T-helper 2 cell treated with Interferon-gamma antibody and Interleukin-4, amounts not matched to agents 5 μg/mL and 100 μg/mL, for 36 hours (primary cell): ENCODE data around the gene SPOCK2.

Source experiments
- DNase-seq: peaks from one replicate; pipeline ENCODE4 v3.0.0; 2021; ENCODE audit warnings: low spot score
- H3K27ac Mint-ChIP-seq: one replicate; pipeline ENCODE4 v1.8.0; 2021; ENCODE audit warnings: mild to moderate bottlenecking, mixed read lengths
- H3K27me3 Mint-ChIP-seq: one replicate; pipeline ENCODE4 v1.8.0; 2021; ENCODE audit warnings: low read depth, mixed read lengths
- H3K36me3 Mint-ChIP-seq: one replicate; pipeline ENCODE4 v1.8.0; 2021; ENCODE audit warnings: low read depth, mixed read lengths
- H3K4me1 Mint-ChIP-seq: one replicate; pipeline ENCODE4 v1.8.0; 2021; ENCODE audit warnings: low read depth, mixed read lengths
- H3K4me3 Mint-ChIP-seq: one replicate; pipeline ENCODE4 v1.8.0; 2022; ENCODE audit warnings: mild to moderate bottlenecking, moderate library complexity, mixed read lengths
- H3K9me3 Mint-ChIP-seq: one replicate; pipeline ENCODE4 v1.8.0; 2021; ENCODE audit warnings: mixed read lengths

SPOCK2 gene

DNA sequence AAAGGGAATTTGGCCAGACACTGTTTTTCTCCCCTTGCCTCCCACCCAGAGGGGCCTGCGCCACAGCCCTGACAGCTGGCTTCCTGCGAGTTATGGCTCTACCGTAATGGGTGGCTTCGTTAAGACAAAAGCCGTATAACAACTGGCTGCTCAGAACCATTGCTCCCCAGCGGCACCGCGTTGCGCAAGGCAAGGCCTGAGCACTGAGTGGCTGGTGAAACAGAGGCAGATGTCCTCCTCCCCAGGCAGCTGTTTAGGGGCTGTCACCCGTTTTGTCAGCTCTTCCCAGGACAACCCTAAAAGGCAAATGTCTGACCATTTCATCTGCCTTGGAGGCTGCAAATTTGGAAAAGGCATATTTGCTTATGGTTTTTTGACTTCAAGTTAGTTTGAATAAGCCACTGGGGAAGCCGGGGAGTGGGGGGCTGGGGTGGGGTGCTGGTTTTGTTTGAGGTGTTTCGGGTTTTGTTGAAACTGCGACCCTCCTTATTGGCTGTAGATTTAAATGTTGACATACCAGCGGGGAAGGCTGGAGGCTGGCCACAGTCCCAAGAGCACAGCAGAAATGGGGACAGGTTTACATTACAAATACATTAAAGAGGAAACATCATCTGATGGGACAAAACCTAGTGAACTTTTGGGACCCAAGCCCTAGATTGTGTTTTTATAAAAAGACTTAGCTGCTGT is 681 bp upstream of the SPOCK2 start:
- peaks cover 45% of the 10 kb centered on the region for H3K4me1 Mint-ChIP-seq
- H3K27ac Mint-ChIP-seq = peak overlapping the region; percentile 100
- H3K4me3 Mint-ChIP-seq = peak overlapping the region; percentile 100
- peaks cover 35% of the 10 kb centered on the region for H3K36me3 Mint-ChIP-seq
- H3K9me3 Mint-ChIP-seq = no peaks in the 10 kb centered on the region
- DNase-seq = peak; percentile 42
- no peaks in the 10 kb centered on the region for H3K27me3 Mint-ChIP-seq

DNA sequence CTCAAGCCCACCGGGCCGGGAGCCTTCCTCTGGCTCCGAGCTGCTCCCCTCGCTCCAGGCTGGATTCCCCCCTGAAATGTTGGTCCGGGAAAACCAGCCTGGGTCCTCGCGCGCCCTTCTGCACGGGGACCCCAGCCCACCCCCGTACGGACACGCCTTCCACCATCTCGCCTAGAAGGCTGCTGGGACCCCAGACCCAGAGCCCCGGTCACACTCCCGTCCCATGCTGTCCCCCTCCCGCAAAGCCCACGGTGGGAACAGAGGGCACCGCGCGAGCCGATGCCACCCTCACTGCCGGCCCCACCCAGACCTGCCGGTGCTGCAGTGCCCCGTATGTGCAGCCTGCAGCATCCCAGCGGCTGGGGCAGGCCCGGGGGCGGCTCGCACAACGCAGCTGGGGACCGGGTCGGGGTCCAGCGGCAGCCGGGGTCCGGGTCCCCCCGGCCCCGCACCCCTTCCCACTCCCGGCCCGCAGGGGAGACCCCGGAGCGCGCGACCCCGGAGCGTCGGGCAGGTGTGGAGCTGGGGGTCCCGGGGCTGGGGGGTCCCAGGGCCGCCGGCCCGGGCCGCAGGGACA is 871 bp downstream of the SPOCK2 start:
- H3K36me3 Mint-ChIP-seq = peaks cover 40% of the 10 kb centered on the region
- no peaks in the 10 kb centered on the region for H3K27me3 Mint-ChIP-seq
- DNase-seq = no peak
- H3K27ac Mint-ChIP-seq = peak overlapping the region; percentile 85
- H3K9me3 Mint-ChIP-seq = no peaks in the 10 kb centered on the region
- peaks cover 50% of the 10 kb centered on the region for H3K4me1 Mint-ChIP-seq
- peak overlapping the region; percentile 84 for H3K4me3 Mint-ChIP-seq

DNA sequence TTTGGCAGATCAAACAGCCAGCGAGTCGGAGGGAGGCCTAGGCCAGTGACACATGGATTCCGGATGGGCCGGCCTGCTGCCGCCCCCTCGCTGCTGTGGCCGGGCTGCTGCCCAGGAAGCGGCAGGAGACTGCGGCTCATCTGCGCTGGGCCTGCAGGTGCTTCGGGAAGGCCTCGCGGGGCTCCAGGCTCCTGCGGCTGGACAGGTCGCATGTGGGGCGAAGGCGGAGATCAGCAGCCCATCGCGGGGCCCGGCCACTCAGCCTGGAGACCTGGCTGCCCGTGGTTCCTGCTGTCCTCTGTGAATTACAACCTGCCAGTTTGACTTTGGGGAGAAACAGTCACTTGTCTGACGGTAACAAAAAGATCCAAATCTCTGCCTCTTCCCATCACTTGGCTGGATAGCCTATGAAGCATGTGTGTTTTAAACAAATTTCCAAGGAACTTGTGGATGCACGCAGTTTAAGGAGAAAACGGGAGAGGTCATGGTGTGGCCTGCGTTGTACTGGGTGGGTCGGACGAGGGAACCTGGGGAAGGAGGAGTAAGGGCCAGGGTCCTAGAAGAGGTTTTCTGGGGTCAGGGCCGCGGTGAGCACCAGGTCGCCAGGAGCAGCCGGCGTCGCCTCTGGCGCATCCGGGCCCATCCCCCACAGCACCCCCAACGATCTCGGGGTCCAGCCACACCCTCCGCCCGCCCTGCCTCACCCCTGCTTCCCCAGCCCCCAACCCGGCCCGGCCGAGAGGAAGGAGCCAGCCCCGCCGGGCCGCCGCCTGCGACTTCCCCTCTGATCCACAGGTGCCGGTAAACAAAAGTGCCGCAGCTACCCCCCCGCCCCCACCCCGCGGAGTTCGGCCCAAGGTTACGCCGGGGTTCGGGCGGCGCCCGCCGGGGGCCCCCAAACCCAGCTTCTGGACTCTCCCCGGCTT is 1.6 kb downstream of the SPOCK2 start:
- Mint-ChIP-seq H3K4me3 (peak overlapping the region; percentile 84), H3K36me3 (peaks cover 36% of the 10 kb centered on the region), H3K27me3 (no peaks in the 10 kb centered on the region), H3K9me3 (no peaks in the 10 kb centered on the region), H3K27ac (peak overlapping the region; percentile 85), H3K4me1 (peaks cover 53% of the 10 kb centered on the region)
- peak; percentile 32 for DNase-seq

DNA sequence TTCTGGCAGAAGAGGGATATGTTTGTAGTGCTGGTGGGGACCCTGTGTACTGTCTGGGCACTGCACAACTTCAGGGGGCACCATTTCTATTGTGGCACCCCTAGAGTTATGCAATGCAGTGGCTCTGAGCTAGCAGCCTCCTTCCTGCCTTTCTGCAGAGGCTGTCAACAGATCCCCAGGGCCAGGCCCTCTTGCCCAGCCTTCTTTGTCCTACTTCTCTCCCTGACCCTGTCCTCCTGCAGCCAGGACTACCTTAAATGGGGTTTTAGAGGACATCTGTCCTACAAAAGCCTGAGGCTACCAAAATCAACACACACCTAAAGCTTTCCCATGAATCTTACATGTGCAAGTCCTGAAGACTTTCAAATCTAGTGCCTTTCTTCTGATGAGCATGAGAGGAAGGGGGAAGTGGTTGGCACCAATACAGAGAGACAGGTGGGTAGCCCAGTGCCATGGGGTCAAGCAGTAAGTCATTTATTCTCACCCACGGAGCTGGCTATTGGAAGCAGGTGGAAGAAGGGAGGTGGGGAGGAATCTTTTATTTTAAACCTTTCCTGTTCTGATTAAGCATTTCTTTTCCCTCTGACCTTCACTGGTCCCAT is 2.4 kb downstream of the SPOCK2 start:
- Mint-ChIP-seq H3K27me3 (no peaks in the 10 kb centered on the region), H3K4me1 (peaks cover 59% of the 10 kb centered on the region), H3K9me3 (no peaks in the 10 kb centered on the region), H3K36me3 (peaks cover 42% of the 10 kb centered on the region), H3K27ac (peak overlapping the region; percentile 85), H3K4me3 (peak overlapping the region; percentile 84)
- no peak for DNase-seq

DNA sequence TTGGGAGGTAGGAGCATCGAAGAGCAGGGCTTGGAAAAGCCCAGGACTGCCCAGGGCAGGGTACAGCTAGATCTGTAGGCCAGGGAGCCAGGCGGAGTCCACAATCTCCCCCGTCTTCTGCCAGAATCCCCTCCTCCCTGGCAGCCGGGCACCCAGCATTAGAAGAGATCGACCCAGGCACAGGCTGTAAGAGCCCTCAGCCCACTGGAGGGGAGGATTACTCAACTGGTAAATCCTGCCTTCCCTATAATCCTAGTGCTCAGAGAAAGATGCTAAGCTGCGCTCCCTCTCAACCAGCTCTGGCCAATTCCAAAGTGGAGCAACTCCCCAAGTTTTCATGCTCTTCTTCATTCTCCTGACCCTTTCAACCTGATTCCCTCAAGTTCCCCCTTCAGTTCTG is 3.2 kb downstream of the SPOCK2 start:
- H3K4me1 Mint-ChIP-seq = peaks cover 59% of the 10 kb centered on the region
- no peak for DNase-seq
- H3K27ac Mint-ChIP-seq = peak overlapping the region; percentile 42
- H3K27me3 Mint-ChIP-seq = no peaks in the 10 kb centered on the region
- H3K4me3 Mint-ChIP-seq = peak overlapping the region; percentile 84
- peaks cover 42% of the 10 kb centered on the region for H3K36me3 Mint-ChIP-seq
- H3K9me3 Mint-ChIP-seq = no peaks in the 10 kb centered on the region

DNA sequence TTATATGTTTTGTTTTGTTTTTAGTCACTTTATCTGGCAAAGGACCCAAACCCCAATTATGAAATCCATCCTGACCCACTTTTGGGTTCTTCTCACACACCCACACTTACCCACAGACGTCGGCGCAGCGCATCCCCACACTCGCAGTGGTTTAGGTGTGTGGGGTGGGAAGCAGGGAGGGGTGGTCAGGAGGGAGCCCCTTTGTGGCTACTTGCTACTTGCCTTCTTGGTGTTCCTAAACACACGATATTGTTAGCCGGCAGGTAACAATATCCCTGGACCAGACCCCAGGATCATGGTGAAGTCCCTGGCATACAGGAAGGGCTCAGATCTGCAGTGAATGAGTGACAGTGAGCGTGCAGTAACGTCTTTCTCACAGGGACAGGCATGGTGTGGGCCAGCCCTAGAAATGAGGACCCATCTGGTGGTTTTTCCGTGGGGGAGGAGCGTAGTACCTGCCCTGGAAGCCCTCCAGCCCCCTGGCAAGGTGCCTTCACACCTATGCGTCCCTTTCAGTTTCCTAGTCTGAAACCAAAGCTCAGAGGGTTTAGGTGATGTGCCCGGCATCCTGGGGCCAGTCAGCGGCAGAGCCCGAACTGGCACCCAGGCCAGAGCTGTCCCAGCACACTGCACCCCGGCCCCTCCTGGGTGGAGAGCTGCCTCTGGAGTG is 4.4 kb downstream of the SPOCK2 start:
- peak overlapping the region; percentile 68 for H3K27ac Mint-ChIP-seq
- H3K36me3 Mint-ChIP-seq = peaks cover 43% of the 10 kb centered on the region
- H3K9me3 Mint-ChIP-seq = no peaks in the 10 kb centered on the region
- no peaks in the 10 kb centered on the region for H3K27me3 Mint-ChIP-seq
- peak overlapping the region; percentile 84 for H3K4me3 Mint-ChIP-seq
- peak; percentile 45 for DNase-seq
- peaks cover 57% of the 10 kb centered on the region for H3K4me1 Mint-ChIP-seq

DNA sequence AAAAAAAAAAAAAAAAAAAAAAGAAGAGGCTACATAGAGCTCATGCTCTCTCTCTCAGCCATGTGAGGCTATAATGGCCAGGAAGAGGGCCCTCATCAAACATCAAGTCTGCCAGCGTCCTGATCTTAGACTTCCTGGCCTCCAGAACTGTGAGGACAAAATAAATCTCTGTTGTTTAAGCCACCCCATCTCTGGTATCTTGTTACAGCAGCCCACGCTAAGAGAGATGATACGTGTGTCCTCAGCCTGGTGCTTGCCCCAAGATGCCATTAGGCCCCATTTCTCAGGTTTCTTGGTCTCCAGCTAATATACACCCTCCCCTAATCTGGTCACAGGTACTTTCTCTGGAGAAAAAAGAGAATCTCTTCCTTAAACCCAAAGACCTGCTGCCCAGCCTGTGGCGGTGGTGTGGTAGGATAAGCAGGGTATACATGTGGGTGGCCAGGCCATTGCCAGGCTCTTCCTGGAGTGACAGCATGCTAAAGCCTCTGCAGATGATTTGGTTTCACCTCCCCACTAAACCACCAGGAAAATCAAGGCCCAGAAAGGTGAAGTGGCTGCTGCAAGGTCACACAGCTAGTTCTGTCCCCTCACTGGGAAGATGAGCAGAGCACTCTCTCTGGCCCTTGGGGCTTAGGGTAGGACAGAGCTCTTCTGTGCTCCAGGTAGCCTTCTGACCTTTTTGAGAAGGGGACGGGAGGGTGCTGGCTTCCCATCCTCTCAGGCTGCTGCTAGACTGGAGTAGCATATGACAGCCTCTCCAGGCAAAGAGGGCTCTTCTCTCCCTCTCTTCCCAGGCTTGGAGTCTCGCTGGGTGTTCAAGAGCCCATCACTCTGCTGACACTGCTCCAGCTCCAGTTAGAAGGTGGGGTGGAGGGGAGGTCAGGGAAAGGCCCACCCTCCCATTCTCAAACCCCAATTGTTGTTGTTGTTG is 5.2 kb downstream of the SPOCK2 start:
- Mint-ChIP-seq H3K27me3 (no peaks in the 10 kb centered on the region), H3K4me1 (peaks cover 55% of the 10 kb centered on the region), H3K36me3 (peaks cover 46% of the 10 kb centered on the region), H3K9me3 (no peaks in the 10 kb centered on the region), H3K27ac (peak overlapping the region; percentile 68), H3K4me3 (peak overlapping the region; percentile 84)
- DNase-seq = no peak

DNA sequence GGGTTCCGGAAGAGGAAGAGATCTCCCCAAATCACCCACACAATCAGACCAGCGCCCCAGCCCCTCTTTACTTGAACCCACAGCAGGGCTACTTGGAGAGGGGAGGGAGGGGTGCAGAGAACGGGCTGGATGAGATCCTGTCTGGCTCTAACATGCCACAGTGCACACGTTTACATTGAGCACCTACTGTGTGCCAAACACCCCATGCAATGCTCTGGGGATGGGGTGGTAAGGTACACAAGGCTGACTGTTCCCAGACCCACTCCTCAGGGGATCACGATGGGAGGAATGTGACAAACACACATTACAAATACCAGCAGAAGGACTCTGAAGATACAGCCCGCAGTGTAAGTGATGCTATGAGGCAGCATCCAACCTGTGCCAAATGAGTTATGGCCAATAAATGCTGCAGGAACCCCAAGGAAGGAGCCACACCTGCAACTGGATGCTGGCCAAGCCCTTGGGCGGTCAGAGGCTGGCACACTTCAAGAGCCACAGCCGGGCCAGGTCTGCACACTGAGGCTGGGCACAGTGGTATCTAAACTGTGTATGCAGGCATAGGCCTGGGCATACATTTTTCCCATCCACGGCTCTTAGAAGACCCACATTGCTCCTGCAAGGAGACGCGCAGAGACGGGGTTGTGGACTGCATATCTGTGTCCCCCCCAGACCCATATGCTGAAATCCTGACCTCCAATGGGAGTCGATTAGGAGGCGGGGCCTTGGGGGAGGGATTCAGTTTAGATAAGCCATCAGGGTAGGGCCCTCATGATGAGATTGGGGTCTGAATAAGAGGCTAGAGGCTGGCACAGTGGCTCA is 6.4 kb downstream of the SPOCK2 start:
- H3K36me3 Mint-ChIP-seq = peaks cover 45% of the 10 kb centered on the region
- no peaks in the 10 kb centered on the region for H3K9me3 Mint-ChIP-seq
- peaks cover 59% of the 10 kb centered on the region for H3K4me1 Mint-ChIP-seq
- no peak for DNase-seq
- H3K27me3 Mint-ChIP-seq = no peaks in the 10 kb centered on the region
- no peak overlapping the region for H3K4me3 Mint-ChIP-seq
- H3K27ac Mint-ChIP-seq = no peak overlapping the region

DNA sequence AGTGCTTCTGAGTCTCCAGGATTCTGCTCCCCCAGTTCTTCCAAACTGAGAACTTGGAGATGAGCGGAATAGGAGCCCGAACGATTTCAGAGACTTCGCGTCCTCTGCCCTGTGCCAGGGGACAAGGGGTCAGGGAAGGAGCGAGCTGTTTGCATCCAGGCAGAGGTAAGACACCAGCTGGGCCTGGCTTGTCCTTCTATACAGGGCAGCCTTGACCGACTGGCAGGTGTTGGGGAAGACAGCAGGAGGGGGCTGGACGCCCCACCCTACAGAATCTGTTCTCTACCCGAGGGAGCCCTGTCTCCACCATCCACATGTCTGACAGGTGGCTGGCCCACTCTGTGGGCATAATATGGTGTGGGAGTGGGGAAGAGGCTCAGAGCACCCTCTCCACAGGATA is 7.1 kb downstream of the SPOCK2 start:
- peaks cover 41% of the 10 kb centered on the region for H3K36me3 Mint-ChIP-seq
- no peaks in the 10 kb centered on the region for H3K27me3 Mint-ChIP-seq
- no peaks in the 10 kb centered on the region for H3K9me3 Mint-ChIP-seq
- no peak overlapping the region for H3K27ac Mint-ChIP-seq
- H3K4me3 Mint-ChIP-seq = peak overlapping the region; percentile 18
- no peak for DNase-seq
- H3K4me1 Mint-ChIP-seq = peaks cover 61% of the 10 kb centered on the region

DNA sequence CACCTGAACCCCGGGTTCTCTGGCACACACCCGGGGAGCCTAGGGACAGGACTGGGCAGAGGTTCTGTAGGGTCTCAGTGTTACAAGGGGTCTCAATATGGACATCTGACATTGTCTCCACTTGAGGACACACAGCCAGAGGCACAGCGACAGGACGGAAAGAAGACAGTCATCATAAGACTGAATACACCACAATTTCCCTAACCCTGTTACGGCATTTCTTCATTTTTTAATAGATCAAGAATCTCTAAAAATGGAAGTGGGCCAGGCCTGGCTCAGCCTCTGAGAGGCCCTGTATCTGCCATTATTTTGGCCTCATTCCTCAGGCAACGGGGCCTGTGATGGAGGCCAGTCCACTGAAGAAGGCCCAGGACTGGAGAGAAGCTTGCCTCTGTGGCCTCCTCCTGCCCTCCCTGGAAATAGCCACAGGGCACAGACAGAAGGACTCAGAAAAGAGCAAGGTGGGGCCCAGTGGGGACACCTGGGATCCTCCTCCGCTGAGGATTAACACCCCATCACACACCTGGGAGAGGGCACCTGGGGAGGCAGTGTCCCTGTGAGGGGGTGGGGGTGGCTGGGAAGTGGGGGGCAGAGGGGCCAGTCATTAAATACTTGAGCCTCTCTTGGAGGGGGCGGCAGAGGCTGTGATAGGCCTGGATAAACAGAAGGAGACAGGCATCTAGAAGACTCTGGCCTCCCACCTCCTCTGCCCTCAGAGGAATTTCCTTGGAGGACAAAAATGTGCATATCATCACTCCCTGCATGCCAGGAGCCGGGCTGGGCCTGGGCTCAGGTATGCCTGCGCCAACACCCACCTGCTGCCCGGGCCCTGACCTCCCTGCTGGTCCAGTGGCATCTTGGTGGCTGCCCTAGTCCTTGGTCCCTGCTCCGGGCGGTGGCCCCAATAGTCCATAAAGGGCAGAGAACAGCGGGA is 8.0 kb downstream of the SPOCK2 start:
- H3K36me3 Mint-ChIP-seq = peaks cover 37% of the 10 kb centered on the region

DNA sequence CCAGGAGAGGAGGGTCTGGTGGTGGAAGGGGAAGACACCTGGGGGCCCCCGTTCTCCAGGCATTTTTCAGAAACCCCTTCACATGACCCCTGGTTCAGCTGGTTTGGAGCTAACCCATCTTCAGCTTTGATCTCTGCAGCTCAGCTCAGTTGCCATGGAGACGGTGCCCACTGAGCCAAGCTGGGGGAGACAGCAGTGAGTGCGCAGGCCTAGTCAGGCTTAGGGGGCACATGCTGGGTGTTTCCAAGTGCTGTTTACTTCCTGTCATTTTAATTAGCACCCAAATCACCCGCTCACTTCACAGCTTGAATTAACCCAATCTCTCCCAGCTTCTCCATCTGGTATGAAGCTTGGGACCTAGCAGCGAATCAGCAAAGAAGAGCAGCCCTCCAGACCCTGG is 9.0 kb downstream of the SPOCK2 start:
- Mint-ChIP-seq H3K36me3 (peaks cover 32% of the 10 kb centered on the region), H3K9me3 (no peaks in the 10 kb centered on the region), H3K4me1 (peaks cover 50% of the 10 kb centered on the region), H3K4me3 (no peak overlapping the region), H3K27ac (peak overlapping the region; percentile 31), H3K27me3 (no peaks in the 10 kb centered on the region)
- no peak for DNase-seq

More for the DNA sequence above, 8.0 kb downstream of the SPOCK2 start:
- H3K27me3 Mint-ChIP-seq = no peaks in the 10 kb centered on the region
- H3K4me1 Mint-ChIP-seq = peaks cover 58% of the 10 kb centered on the region
- peak overlapping the region; percentile 19 for H3K27ac Mint-ChIP-seq
- H3K4me3 Mint-ChIP-seq = no peak overlapping the region
- DNase-seq = no peak
- H3K9me3 Mint-ChIP-seq = no peaks in the 10 kb centered on the region
